GM10266 (cell line): Measurements from ENCODE around the gene SART1.

Experiments used
- DNase-seq: peaks from one replicate; pipeline ENCODE4 v3.0.0; 2012; ENCODE audit errors: extremely low spot score
- CTCF ChIP-seq: IDR thresholded peaks from 2 replicates; pipeline ENCODE4 v1.5.1; 2012; ENCODE audit warnings: mild to moderate bottlenecking, low read depth; ENCODE audit not compliant: control insufficient read depth, insufficient read depth; ENCODE audit errors: missing control alignments

The SART1 gene

GRCh38 chr11:65934014-65934413, 27.5 kb upstream of the SART1 start:
- no peak for DNase-seq
- no peak for TF ChIP-seq CTCF

GRCh38 chr11:65937766-65938165, 23.8 kb upstream of the SART1 start:
- no peak for DNase-seq
- no peak for TF ChIP-seq CTCF

GRCh38 chr11:65941720-65942310, 19.7 kb upstream of the SART1 start:
- DNase-seq, result no peak

GRCh38 chr11:65942531-65942930, 19.0 kb upstream of the SART1 start:
- no peak for DNase-seq
- no peak for TF ChIP-seq CTCF

More at GRCh38 chr11:65941720-65942310, 19.7 kb upstream of the SART1 start:
- no peak for TF ChIP-seq CTCF

GRCh38 chr11:65944191-65944590, 17.3 kb upstream of the SART1 start:
- DNase-seq, result no peak
- TF ChIP-seq CTCF, result no peak

GRCh38 chr11:65944767-65945166, 16.8 kb upstream of the SART1 start:
- TF ChIP-seq CTCF, result no peak
- DNase-seq, result no peak

GRCh38 chr11:65945430-65945911, 16.1 kb upstream of the SART1 start, which contains the start of gene TSGA10IP:
TSGA10IP (plus strand) TSS chr11:65945480; CDS start chr11:65945676, 196 bp downstream.
- TF ChIP-seq CTCF, result no peak
- DNase-seq, result no peak
